ENCODE results near the gene FBXO34. TPM values are rescaled to one million over a fixed set of nuclear protein-coding genes. Genes with fewer than 3 reads are reported as not detected.
A peak's percentile ranks its signal among the peaks of the same experiment; 100 is the strongest.

FBXO34 gene
- total RNA-seq, 1 donor from 2014 or later = 29.5 TPM

DNA sequence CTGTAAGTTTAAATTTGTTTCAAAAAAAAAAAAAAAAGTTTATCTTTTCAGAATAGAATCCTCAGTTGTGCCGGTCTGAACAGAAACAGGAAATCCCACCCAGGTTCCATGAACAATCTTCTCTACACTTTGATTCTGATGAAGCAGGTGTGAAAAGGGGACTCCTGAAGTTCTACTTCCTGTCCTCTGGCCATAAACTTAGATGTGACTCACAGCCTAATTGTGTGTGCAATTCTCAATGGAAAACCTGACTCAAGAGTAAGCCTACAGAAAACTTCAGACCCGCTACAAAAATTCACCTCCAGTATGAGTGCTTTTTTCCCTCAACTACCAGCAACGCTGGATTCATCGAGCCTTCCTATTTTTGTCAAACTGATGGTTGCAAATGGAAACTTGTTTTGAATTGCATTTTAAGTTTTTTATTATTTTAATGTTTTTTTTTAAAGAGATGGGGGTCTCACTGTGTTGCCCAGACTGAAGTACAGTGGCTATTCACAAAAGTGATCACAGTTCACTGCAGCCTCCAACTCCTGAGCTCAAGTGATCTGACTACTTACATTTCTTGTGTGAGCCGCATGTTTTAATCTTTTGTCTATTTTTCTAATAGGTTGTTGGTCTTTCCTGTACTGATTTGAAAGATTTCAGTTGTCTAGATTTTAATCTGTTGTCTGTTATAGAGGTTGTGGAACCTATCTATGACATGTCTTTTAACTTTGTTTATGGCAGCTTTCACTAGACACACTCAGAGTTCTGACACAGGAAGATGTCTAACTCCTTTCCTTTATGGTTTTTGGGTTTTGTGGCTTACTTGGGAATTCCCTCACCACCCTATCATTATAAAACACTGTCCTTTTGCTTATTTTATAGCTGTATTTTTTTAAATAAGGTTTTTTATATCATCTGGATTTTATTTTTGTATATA is 102.8 kb downstream of the FBXO34 start:
- peaks cover 3% of the 10 kb centered on the region for H3K36me3 ChIP-seq (ENCODE audit: control insufficient read depth, insufficient read depth, low read length)
- no peak for FAIRE-seq
- DNase-seq (ENCODE audit: low read depth) = peak; percentile 77

DNA sequence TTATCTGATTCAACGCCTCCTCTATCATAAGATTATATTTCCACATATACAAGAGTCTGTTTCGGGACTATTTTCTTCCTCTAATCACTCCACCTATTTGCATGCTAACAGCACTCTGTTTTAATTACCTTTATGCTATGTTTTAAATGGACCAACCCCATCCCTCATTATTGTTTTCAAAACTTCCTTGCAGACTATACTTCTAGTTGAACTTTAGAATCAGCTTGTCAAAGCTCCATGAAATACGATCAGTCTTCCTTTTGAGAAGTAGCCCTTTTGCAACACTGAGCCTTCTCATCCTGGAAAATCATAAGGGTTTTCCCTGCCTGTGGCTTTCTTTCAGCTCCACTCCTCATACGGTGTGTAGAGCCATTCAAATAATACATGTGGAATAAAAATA is 103.5 kb downstream of the FBXO34 start:
- Histone ChIP-seq H3K36me3 (ENCODE audit: control insufficient read depth, insufficient read depth, low read length) (peaks cover 1% of the 10 kb centered on the region), H3K27me3 (ENCODE audit: control insufficient read depth, insufficient read depth, low read length) (no peaks in the 10 kb centered on the region), H3K4me3 (ENCODE audit: low read depth, low read length) (no peak overlapping the region)
- TF ChIP-seq, protein P1, sequence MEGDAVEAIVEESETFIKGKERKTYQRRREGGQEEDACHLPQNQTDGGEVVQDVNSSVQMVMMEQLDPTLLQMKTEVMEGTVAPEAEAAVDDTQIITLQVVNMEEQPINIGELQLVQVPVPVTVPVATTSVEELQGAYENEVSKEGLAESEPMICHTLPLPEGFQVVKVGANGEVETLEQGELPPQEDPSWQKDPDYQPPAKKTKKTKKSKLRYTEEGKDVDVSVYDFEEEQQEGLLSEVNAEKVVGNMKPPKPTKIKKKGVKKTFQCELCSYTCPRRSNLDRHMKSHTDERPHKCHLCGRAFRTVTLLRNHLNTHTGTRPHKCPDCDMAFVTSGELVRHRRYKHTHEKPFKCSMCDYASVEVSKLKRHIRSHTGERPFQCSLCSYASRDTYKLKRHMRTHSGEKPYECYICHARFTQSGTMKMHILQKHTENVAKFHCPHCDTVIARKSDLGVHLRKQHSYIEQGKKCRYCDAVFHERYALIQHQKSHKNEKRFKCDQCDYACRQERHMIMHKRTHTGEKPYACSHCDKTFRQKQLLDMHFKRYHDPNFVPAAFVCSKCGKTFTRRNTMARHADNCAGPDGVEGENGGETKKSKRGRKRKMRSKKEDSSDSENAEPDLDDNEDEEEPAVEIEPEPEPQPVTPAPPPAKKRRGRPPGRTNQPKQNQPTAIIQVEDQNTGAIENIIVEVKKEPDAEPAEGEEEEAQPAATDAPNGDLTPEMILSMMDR (IDR thresholded peaks at IDR 0.05; ENCODE audit: insufficient read depth, low read length, severe bottlenecking) = no peak
- no peak for FAIRE-seq
- DNase-seq (ENCODE audit: low read depth) = no peak

More for the DNA sequence above, 102.8 kb downstream of the FBXO34 start:
- Histone ChIP-seq H3K27me3 (ENCODE audit: control insufficient read depth, insufficient read depth, low read length) (no peaks in the 10 kb centered on the region), H3K4me3 (ENCODE audit: low read depth, low read length) (no peak overlapping the region)
- TF ChIP-seq, protein P1 (IDR thresholded peaks at IDR 0.05; ENCODE audit: insufficient read depth, low read length, severe bottlenecking) = no peak

DNA sequence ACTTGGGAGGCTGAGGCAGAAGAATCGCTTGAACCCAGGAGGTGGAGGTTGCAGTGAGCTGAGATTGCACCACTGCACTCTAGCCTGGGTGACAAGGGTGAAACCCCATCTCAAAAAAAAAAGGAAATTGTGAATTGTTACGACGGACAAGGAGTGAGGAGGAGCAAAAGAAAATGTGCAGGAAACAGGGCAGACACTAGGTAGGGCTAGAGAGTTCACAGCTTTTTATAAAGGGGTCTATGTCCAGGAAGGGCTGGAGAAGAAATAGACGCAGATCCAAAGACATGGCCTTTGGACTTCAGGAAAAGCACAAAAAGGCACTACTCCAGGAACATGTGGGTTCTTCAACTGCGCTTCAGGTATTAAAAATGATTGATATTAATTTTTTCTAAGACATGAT is 106.0 kb downstream of the FBXO34 start:
- TF ChIP-seq, protein P1 (IDR thresholded peaks at IDR 0.05; ENCODE audit: insufficient read depth, low read length, severe bottlenecking) = no peak
- no peak for FAIRE-seq
- Histone ChIP-seq H3K27me3 (ENCODE audit: control insufficient read depth, insufficient read depth, low read length) (no peaks in the 10 kb centered on the region), H3K36me3 (ENCODE audit: control insufficient read depth, insufficient read depth, low read length) (peaks cover 7% of the 10 kb centered on the region), H3K4me3 (ENCODE audit: low read depth, low read length) (no peak overlapping the region)
- DNase-seq (ENCODE audit: low read depth) = no peak

DNA sequence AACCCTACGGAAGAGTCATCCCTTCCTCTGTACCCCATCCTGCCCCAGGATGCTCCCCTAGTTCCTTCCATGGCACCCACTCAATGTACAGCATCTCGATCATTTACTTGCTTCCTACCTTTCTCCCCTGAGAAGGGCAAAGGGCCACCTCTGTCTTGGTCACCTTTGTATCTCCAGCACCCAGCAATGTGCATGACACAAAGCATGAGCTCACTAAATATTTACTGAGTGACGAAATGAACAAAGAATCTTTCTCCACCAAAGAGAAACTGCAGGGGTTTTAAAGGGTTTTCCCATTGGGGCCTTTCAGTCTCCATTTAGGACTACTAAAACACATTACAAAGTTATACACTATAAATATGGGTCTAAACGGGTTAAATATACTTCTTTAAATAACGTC is 109.8 kb downstream of the FBXO34 start:
- Histone ChIP-seq H3K36me3 (ENCODE audit: control insufficient read depth, insufficient read depth, low read length) (peaks cover 7% of the 10 kb centered on the region), H3K27me3 (ENCODE audit: control insufficient read depth, insufficient read depth, low read length) (no peaks in the 10 kb centered on the region), H3K4me3 (ENCODE audit: low read depth, low read length) (no peak overlapping the region)
- DNase-seq (ENCODE audit: low read depth) = peak; percentile 17
- no peak for FAIRE-seq
- TF ChIP-seq, protein P1 (IDR thresholded peaks at IDR 0.05; ENCODE audit: insufficient read depth, low read length, severe bottlenecking) = no peak

DNA sequence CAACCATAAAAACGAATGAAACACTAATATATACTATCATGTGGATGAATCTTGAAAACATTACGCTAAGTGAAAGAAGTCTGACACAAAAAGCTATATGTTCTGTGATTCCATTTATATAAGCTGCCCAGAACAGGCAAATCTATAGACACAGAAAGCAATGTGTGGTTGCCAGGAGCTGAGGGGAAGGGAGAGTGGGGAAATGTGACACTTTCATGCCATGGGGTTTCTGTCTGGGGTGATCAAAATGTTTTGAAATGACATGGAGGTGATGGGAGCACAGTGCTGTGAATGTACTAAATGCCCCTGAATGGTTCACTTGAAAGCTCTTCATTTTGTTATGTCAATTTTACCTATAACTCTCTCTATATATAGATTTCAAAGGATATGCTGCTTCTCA is 110.3 kb downstream of the FBXO34 start:
- no peak overlapping the region for H3K4me3 ChIP-seq (ENCODE audit: low read depth, low read length)
- DNase-seq (ENCODE audit: low read depth) = no peak
- no peak for FAIRE-seq
- H3K27me3 ChIP-seq (ENCODE audit: control insufficient read depth, insufficient read depth, low read length) = no peaks in the 10 kb centered on the region
- TF ChIP-seq, protein P1 (IDR thresholded peaks at IDR 0.05; ENCODE audit: insufficient read depth, low read length, severe bottlenecking) = no peak
- peaks cover 6% of the 10 kb centered on the region for H3K36me3 ChIP-seq (ENCODE audit: control insufficient read depth, insufficient read depth, low read length)
